ENCODE measurements around the gene LTBP1.

Gene LTBP1

DNA sequence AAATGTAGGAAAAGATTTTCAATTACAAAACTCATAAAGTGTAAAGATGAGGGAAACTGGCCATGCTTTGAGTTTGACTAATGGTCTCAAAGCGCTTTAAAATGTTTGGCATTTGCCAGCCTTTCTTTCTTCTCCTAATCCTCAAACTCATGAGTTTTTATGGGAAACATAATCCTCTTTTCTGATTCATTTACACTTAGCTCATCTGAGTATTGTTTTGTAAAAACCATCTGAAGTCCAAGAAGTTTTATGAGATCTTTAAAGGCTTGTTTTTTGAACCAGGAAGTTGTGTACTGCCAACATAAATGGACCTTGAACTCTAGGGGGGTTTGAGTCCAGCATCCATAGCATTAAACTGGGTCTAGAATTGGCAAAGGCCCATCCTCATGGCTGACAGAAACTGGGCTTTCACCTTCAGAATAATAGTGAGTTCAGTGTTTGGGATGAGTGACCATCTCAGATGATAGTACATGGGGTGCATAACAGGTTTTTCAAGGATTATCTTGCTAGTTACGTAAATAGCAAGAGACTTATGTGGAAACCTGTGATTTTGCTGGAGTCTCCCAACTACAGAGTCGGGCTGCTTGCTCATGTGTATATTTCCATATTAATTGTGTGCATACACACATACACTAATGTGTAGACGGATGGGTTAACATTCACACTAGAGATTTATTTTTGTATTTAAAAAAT, 3.8 kb upstream of the LTBP1 start:
- H3K4me3 ChIP-seq (ENCODE audit: low read length): no peak overlapping the region
- DNase-seq (ENCODE audit: low read depth): peak; percentile 76
- TF ChIP-seq, protein P1, sequence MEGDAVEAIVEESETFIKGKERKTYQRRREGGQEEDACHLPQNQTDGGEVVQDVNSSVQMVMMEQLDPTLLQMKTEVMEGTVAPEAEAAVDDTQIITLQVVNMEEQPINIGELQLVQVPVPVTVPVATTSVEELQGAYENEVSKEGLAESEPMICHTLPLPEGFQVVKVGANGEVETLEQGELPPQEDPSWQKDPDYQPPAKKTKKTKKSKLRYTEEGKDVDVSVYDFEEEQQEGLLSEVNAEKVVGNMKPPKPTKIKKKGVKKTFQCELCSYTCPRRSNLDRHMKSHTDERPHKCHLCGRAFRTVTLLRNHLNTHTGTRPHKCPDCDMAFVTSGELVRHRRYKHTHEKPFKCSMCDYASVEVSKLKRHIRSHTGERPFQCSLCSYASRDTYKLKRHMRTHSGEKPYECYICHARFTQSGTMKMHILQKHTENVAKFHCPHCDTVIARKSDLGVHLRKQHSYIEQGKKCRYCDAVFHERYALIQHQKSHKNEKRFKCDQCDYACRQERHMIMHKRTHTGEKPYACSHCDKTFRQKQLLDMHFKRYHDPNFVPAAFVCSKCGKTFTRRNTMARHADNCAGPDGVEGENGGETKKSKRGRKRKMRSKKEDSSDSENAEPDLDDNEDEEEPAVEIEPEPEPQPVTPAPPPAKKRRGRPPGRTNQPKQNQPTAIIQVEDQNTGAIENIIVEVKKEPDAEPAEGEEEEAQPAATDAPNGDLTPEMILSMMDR (conservative IDR thresholded peaks at IDR 0.05; ENCODE audit: low read depth, low read length): no peak

DNA sequence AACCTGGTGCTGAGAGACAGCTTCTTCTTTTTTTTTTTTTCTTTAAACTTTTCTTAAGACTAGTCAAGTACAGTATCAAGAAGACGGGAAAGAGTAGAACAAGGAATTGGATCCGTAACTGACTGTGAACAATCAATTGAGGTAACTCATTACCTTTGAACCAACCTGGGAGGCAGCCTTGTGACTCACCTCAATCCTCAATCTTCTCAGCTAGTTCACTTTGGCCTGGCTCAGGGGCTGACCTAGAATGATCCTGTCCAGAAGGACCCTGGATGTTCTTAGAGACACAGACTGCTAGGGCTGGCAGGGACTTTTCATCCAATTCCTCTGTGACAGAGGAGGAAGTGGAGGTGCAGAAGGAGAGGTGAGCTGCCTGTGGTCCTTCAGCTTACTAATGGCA, 1.5 kb upstream of the LTBP1 start:
- DNase-seq (ENCODE audit: low read depth): no peak
- TF ChIP-seq, protein P1 (conservative IDR thresholded peaks at IDR 0.05; ENCODE audit: low read depth, low read length): no peak
- H3K4me3 ChIP-seq (ENCODE audit: low read length): no peak overlapping the region

DNA sequence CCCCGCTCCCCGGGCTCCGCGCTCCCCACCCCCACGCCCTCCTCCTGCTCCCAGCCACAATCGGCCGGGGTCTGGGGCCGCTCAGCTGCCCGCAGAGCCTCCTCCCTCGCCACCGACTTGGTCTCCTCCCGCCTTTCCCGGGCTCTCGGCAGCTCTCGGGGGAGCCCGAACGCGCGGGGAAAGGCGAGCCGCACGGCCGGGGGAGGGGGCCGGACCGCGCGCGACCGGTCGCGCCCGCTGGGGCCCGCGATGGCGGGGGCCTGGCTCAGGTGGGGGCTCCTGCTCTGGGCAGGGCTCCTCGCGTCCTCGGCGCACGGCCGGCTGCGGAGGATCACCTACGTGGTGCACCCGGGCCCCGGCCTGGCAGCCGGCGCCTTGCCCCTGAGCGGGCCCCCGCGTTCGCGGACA, 327 bp downstream of the LTBP1 start:
- TF ChIP-seq, protein P1 (conservative IDR thresholded peaks at IDR 0.05; ENCODE audit: low read depth, low read length): no peak
- H3K4me3 ChIP-seq (ENCODE audit: low read length): peak overlapping the region; percentile 73
- DNase-seq (ENCODE audit: low read depth): no peak

DNA sequence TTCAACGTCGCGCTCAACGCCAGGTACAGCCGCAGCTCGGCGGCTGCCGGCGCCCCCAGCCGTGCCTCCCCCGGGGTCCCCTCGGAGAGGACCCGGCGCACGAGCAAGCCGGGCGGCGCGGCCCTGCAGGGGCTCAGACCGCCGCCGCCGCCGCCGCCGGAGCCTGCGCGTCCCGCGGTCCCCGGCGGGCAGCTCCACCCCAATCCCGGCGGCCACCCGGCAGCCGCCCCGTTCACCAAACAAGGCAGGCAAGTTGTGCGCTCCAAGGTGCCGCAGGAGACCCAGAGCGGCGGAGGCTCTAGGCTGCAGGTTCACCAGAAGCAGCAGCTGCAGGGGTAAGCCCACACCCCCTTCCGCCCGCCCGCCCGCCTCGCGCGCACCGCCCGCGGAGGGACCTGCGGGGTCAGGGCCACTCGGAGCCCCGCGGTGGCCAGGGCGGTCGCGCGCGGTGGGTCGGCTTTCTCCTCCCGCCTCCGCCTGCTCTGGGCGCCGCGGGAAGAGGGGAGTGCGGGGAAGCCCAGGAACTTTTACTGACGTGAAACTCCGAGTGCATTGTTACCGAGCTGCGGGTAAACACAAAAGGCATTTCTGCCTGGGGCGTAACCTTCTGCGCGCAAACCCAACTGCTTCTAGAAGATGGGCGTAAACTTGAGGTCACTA, 861 bp downstream of the LTBP1 start:
- no peak for DNase-seq (ENCODE audit: low read depth)
- TF ChIP-seq, protein P1 (conservative IDR thresholded peaks at IDR 0.05; ENCODE audit: low read depth, low read length): no peak
- peak overlapping the region; percentile 73 for H3K4me3 ChIP-seq (ENCODE audit: low read length)

DNA sequence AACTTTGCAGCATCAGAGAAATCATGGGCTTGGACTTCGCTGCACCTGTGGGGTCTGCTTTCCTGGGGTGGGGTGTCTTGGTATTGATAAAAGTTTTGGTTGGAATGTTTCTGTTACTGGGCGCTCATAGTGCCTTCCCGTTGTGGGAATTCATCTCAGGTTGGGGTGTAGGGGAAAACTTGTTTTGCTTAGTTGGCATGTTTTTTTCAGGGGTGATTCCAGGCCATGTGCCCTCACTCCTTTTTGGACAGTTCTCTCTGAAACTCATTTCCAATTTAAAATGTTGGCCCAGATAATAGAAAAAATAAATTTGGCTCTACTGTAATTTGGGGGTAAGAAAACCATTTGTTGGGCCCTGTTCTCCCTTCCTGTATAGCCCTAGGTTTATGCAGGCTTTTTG, 1.5 kb downstream of the LTBP1 start:
- TF ChIP-seq, protein P1 (conservative IDR thresholded peaks at IDR 0.05; ENCODE audit: low read depth, low read length): no peak
- peak overlapping the region; percentile 73 for H3K4me3 ChIP-seq (ENCODE audit: low read length)
- DNase-seq (ENCODE audit: low read depth): no peak

DNA sequence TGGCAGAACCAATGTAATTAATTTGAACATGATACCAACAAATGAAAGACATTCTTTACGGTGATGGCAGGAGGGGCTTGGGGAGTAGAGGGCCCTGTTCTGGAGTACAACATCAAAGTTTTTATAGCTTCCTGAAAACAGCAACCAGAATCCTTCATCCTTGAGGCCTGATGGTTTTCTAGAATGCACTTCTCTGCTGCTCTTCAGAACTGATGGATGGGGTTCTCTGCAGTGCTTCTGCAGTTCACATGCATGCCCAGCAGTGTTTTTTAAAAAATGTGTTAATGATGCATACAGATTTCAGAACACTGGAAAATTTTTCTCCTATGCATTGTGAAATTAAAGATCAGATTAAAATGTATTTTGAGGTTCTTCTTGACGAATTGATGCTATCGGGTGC, 2.5 kb downstream of the LTBP1 start:
- H3K4me3 ChIP-seq (ENCODE audit: low read length): no peak overlapping the region
- TF ChIP-seq, protein P1 (conservative IDR thresholded peaks at IDR 0.05; ENCODE audit: low read depth, low read length): no peak
- no peak for DNase-seq (ENCODE audit: low read depth)

DNA sequence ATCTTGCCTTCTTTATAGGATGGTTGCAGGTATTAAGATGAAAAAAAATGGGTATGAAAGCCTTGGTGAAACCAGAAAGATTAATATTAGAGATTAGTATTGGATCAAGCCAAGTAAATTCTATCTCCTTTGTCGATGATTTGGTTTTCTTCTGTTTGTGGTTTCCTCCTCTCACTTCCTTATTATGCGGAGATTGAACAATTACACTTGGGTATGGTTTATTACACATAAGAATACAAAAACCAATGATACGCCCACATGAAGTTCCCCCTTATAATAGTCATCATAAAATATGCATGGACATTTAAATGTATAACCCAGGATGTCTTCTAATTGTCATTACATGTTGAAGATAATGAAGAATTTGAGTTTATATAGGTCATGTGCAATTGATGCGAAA, 4.9 kb downstream of the LTBP1 start:
- no peak overlapping the region for H3K4me3 ChIP-seq (ENCODE audit: low read length)
- no peak for DNase-seq (ENCODE audit: low read depth)
- TF ChIP-seq, protein P1 (conservative IDR thresholded peaks at IDR 0.05; ENCODE audit: low read depth, low read length): no peak
